KOPT-K1 (cell line): ENCODE results near the gene BAX.

Experiments used
- H3K27ac ChIP-seq: fragments of 200-600 bp; sonication (generic); 2 replicates; pipeline ENCODE4 v1.5.1; 2016; ENCODE audit warnings: antibody characterized with exemption, mild to moderate bottlenecking, low read depth, low read length; ENCODE audit not compliant: poor library complexity, severe bottlenecking
- H3K36me3 ChIP-seq: fragments of 200-600 bp; sonication (generic); 2 replicates; pipeline ENCODE4 v1.5.1; 2017; ENCODE audit warnings: antibody characterized with exemption, mild to moderate bottlenecking, low read length, moderate library complexity; ENCODE audit not compliant: insufficient read depth
- H3K9me3 ChIP-seq: fragments of 200-600 bp; sonication (generic); 2 replicates; pipeline ENCODE4 v1.5.1; 2017; ENCODE audit warnings: antibody characterized with exemption, low read length, mild to moderate bottlenecking; ENCODE audit not compliant: insufficient read depth, poor library complexity, severe bottlenecking

The BAX gene

GRCh38 chr19:48963371-48964204, 8.9 kb downstream of the BAX start:
- H3K27ac ChIP-seq: peak overlapping the region; percentile 85

DNA sequence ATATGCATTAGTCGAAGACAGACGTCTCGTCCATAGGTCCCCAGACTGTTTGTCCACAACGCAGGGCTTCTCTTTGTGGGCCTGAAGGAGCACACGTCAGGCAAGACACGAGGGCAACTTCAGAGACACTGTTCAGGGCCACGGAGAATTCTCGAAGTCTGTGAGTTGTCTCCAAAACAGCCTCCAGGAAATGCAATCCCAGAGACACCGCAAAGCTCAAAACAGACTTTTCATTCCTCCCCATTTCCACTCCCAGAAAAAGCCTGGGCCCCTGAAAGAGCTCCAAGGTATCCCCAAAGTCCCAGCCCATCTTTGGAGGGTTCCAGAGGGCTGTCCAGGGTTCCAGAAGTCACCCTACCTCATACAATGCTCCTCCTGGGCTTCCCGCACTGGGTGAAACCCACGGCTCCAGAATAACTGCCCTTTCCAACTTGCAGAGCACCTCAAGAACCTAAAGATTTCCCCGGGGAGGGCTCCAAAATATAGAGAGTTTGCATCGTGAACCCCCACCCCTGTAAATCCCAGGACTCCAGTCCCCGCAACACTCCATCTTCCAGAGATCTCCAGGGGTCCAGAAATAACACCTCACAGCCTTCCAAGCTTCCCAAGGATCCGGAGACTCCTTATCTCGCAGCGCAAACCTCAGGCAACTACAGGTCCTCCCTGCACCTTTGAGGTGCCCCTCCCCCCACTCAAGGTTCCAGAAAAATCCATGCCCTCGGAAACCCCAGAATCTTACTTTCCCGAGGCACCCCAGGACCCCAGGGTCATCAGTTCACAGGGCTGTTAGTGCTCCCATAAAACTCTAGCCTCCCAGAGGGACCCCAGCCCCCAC, 9.7 kb downstream of the BAX start:
- H3K27ac ChIP-seq: peak overlapping the region; percentile 85
- H3K9me3 ChIP-seq: no peaks in the 10 kb centered on the region
- H3K36me3 ChIP-seq: peaks cover 41% of the 10 kb centered on the region

More at GRCh38 chr19:48963371-48964204, 8.9 kb downstream of the BAX start:
- Histone ChIP-seq H3K9me3 (no peaks in the 10 kb centered on the region), H3K36me3 (peaks cover 36% of the 10 kb centered on the region)

GRCh38 chr19:48965040-48965805, 10.5 kb downstream of the BAX start, which contains the start of gene FTL:
TSS of gene FTL (plus strand) at chr19:48965309. CDS start at chr19:48965508, 199 bp downstream.
- Histone ChIP-seq H3K36me3 (peaks cover 49% of the 10 kb centered on the region), H3K9me3 (no peaks in the 10 kb centered on the region), H3K27ac (peak within 1 kb of the TSS; percentile 85)

DNA sequence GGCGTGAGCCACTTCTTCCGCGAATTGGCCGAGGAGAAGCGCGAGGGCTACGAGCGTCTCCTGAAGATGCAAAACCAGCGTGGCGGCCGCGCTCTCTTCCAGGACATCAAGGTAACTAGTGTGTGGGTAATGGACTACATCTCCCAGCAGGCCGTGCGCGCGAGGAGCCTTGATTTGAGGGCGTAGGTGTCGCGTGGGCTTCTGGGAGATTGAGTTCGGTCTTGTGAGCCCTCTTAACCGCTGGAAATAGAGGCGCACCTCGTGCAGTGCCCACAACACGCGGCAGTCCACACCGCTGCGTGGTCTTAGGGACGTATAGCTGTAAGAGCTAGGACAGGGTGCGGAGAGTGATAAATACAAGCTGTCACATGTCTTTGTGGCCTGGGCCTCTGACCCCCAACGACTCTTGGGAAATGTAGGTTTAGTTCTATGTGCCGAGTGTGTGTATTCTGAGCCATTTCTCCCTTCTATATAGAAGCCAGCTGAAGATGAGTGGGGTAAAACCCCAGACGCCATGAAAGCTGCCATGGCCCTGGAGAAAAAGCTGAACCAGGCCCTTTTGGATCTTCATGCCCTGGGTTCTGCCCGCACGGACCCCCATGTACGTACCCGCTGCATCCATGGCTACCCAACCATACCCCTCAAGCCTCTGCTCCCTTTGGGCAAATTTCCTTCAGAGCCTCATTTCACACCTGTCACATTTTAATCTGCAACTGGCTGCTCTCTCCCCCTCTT, 11.3 kb downstream of the BAX start:
- Histone ChIP-seq H3K9me3 (no peaks in the 10 kb centered on the region), H3K36me3 (peaks cover 55% of the 10 kb centered on the region)

DNA sequence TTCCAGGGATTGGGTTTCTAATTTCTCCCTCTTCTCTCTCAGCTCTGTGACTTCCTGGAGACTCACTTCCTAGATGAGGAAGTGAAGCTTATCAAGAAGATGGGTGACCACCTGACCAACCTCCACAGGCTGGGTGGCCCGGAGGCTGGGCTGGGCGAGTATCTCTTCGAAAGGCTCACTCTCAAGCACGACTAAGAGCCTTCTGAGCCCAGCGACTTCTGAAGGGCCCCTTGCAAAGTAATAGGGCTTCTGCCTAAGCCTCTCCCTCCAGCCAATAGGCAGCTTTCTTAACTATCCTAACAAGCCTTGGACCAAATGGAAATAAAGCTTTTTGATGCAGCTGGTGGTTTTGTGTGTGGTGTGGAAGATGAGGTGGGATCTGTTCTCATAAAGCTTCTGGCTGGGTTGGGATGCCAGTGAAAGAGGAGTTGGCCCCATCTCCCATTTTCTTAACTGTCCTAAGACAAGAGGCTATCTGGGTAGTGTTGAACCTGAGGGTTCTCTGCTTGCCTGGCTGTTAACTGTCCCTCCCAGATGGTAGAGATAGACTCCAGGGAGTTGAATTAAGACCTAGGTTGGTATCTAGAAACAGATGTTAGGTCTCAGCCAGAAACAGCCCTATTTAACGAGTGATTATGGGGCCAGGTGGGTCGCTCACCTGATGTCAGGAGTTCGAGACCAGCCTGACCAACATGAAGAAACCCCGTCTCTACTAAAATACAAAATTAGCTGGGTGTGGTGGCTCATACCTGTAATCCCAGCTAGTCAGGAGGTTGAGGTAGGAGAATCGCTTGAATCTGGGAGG, 12.1 kb downstream of the BAX start:
- Histone ChIP-seq H3K27ac (peak overlapping the region; percentile 85), H3K36me3 (peaks cover 47% of the 10 kb centered on the region), H3K9me3 (no peaks in the 10 kb centered on the region)

More for the DNA sequence above, 11.3 kb downstream of the BAX start:
- H3K27ac ChIP-seq: peak overlapping the region; percentile 85

DNA sequence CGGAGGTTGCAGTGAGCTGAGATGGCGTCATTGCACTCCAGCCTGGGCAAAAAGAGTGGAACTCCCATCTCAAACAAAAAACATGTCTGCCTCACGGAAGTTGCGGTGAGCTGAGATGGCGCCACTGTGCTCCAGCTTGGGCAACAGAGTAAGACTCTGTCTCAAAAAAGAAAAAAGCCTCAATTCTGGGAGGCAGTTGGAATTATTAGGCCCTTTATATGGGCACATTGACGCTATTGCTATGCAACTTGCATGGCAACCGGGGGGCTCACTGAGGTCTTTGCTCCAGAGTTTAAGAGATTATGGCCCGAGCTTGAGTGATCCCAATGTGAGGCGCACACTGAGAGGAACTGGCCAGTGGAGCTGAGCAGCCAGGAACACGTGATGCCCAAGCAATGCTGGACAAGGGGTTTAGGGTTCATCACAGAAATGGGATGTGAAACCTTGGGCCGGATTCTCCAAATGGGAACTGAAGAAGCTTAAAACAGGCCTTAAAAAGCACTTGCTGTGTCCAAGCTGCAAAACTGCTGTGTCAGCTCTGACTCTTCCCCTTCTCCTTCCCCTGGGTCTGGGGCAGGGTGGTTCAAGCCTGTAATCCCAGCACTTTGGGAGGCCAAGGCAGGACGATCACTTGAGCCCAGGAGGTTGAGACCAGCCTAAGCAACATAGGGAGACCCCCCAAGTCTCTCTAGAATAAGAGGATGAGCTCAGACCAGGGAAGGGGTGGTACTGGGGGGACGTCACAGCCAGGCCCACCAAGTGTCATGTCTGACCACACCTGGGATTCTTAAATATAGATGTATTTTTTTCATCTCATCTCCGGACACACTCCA, 12.9 kb downstream of the BAX start:
- H3K27ac ChIP-seq: no peak overlapping the region
- H3K9me3 ChIP-seq: no peaks in the 10 kb centered on the region
- peaks cover 47% of the 10 kb centered on the region for H3K36me3 ChIP-seq

- H3K36me3 ChIP-seq: peaks cover 47% of the 10 kb centered on the region
- no peak overlapping the region for H3K27ac ChIP-seq
- no peaks in the 10 kb centered on the region for H3K9me3 ChIP-seq
Measured at GRCh38 chr19:48968179-48968661, 13.5 kb downstream of the BAX start.

GRCh38 chr19:48968813-48969218, 14.1 kb downstream of the BAX start:
- Histone ChIP-seq H3K36me3 (peaks cover 51% of the 10 kb centered on the region), H3K9me3 (no peaks in the 10 kb centered on the region), H3K27ac (no peak overlapping the region)

GRCh38 chr19:48969276-48970138, 14.8 kb downstream of the BAX start:
- Histone ChIP-seq H3K27ac (no peak overlapping the region), H3K36me3 (peaks cover 58% of the 10 kb centered on the region), H3K9me3 (no peaks in the 10 kb centered on the region)

DNA sequence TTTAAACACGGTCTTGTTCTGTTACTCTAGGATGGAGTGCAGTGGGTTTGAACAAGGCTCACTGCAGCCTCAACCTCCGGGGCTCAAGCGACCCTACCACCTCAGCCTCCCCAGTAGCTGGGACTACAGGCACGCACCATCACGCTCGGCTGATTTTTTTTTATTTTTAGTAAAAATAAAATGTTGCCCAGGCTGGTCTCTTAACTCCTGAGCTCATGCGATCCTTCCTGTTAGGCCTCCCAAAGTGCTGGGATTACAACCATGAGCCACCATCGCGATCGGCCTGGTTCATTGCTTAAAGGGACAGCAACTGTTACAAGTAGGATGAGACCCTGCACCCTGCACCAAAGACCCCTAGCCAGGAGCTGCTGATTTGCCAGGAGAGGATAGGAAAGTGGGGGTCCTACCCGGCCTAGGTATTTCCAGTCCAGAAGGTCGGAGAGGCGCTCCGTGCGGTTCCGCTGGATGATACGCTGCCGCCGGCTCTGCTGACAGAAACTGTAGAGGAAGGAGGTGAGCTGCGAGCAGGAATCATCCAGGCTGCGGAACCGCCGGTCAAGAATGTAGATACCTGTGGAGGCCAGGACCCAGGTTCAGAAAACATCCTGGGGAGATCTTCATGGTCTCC, 15.6 kb downstream of the BAX start:
- Histone ChIP-seq H3K36me3 (peaks cover 60% of the 10 kb centered on the region), H3K27ac (no peak overlapping the region), H3K9me3 (no peaks in the 10 kb centered on the region)

DNA sequence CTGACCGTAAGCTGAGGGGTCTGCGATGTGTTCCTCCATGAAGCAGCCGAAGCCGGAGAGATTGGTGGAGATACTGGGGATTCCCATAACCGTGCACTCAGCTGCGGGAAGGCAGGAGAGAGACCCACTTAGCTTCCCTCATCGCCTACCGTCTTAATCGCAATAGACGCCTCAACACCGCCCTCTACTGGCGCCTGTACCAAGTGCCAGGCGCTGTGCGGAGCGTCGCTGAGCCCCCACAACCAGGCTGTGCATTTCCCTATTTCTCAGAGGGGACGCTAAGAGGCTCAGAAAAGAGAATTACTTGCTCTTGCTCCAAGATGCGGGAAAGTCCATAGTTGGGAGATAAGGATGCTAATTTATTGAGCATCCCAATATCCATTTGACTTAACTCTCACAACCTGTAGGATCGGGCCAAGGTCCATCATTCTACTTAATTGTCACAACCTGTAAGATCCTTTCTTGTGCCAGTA, 16.3 kb downstream of the BAX start:
- H3K9me3 ChIP-seq: no peaks in the 10 kb centered on the region
- peaks cover 59% of the 10 kb centered on the region for H3K36me3 ChIP-seq
- no peak overlapping the region for H3K27ac ChIP-seq
